Ishikawa (cell line): ENCODE measurements around the gene SACS.

Source experiments
- CEBPB ChIP-seq: IDR thresholded peaks from 2 replicates; pipeline ENCODE4 v1.6.1; 2012
- CREB1 ChIP-seq: IDR thresholded peaks from 2 replicates; pipeline ENCODE4 v1.6.1; 2012; ENCODE audit warnings: low read depth
- EGR1 ChIP-seq: IDR thresholded peaks from 2 replicates; pipeline ENCODE4 v1.6.1; 2012
- EP300 ChIP-seq: IDR thresholded peaks from 2 replicates; pipeline ENCODE4 v1.6.1; 2012; ENCODE audit warnings: borderline replicate concordance
- FOXM1 ChIP-seq: IDR thresholded peaks from 2 replicates; pipeline ENCODE4 v1.6.1; 2012; ENCODE audit warnings: low read depth, borderline replicate concordance
- MAX ChIP-seq: IDR thresholded peaks from 2 replicates; pipeline ENCODE4 v1.6.1; 2012
- NFIC ChIP-seq: IDR thresholded peaks from 2 replicates; pipeline ENCODE4 v1.6.1; 2012
- RAD21 ChIP-seq: IDR thresholded peaks from 2 replicates; pipeline ENCODE4 v1.6.1; 2012; ENCODE audit warnings: low read depth
- REST ChIP-seq: IDR thresholded peaks from 2 replicates; pipeline ENCODE4 v1.6.1; 2012; ENCODE audit warnings: low read depth, mild to moderate bottlenecking
- TAF1 ChIP-seq: IDR thresholded peaks from 2 replicates; pipeline ENCODE4 v1.6.1; 2012; ENCODE audit warnings: low read depth, mild to moderate bottlenecking
- TCF12 ChIP-seq: IDR thresholded peaks from 2 replicates; pipeline ENCODE4 v1.6.1; 2012; ENCODE audit warnings: low read depth
- TEAD4 ChIP-seq: IDR thresholded peaks from 2 replicates; pipeline ENCODE4 v1.6.1; 2012
- USF1 ChIP-seq: IDR thresholded peaks from 2 replicates; pipeline ENCODE4 v1.6.1; 2012
- YY1 ChIP-seq: IDR thresholded peaks from 2 replicates; pipeline ENCODE4 v1.6.1; 2012; ENCODE audit warnings: low read depth
- ZBTB7A ChIP-seq: IDR thresholded peaks from 2 replicates; pipeline ENCODE4 v1.6.1; 2012; ENCODE audit warnings: low read depth

SACS gene

GRCh38 chr13:23347601-23348000 lies 85.9 kb downstream of the SACS start:
- TF ChIP-seq FOXM1 (no peak), YY1 (no peak), EGR1 (no peak), TCF12 (no peak), USF1 (no peak), RAD21 (no peak)

- TF ChIP-seq USF1 = no peak
- TF ChIP-seq EGR1 = no peak
- TF ChIP-seq EP300 = no peak
- TF ChIP-seq CEBPB = no peak
- TF ChIP-seq TEAD4 = no peak
- no peak for TF ChIP-seq YY1
- TF ChIP-seq TAF1 = no peak
- TF ChIP-seq REST = no peak
- TF ChIP-seq NFIC = no peak
- no peak for TF ChIP-seq FOXM1
- no peak for TF ChIP-seq RAD21
- TF ChIP-seq CREB1 = no peak
Observed at GRCh38 chr13:23344931-23345595, 88.4 kb downstream of the SACS start.

- TF ChIP-seq EGR1 (no peak), ZBTB7A (no peak), CEBPB (no peak), FOXM1 (no peak), MAX (no peak), YY1 (no peak), RAD21 (no peak), CREB1 (no peak), REST (no peak)
Observed at GRCh38 chr13:23339225-23339624, 94.3 kb downstream of the SACS start.

GRCh38 chr13:23330356-23330755 lies 103.1 kb downstream of the SACS start:
- TF ChIP-seq USF1 = no peak
- TF ChIP-seq EP300 = no peak
- no peak for TF ChIP-seq EGR1
- no peak for TF ChIP-seq CREB1
- no peak for TF ChIP-seq YY1
- no peak for TF ChIP-seq RAD21
- no peak for TF ChIP-seq NFIC
- TF ChIP-seq TAF1 = no peak
- TF ChIP-seq REST = no peak
- no peak for TF ChIP-seq TCF12
- no peak for TF ChIP-seq CEBPB
- no peak for TF ChIP-seq MAX
- TF ChIP-seq TEAD4 = no peak
- no peak for TF ChIP-seq FOXM1

- TF ChIP-seq RAD21 = no peak
- TF ChIP-seq CEBPB = no peak
- no peak for TF ChIP-seq EP300
- no peak for TF ChIP-seq NFIC
- TF ChIP-seq CREB1 = no peak
- no peak for TF ChIP-seq MAX
- no peak for TF ChIP-seq TEAD4
- TF ChIP-seq EGR1 = no peak
- TF ChIP-seq TAF1 = no peak
- no peak for TF ChIP-seq YY1
- TF ChIP-seq FOXM1 = no peak
- no peak for TF ChIP-seq REST
- TF ChIP-seq USF1 = no peak
- TF ChIP-seq TCF12 = no peak
- TF ChIP-seq ZBTB7A = no peak
Observed at GRCh38 chr13:23325191-23325590, 108.3 kb downstream of the SACS start.
